Ascending aorta (tissue), 2 donors: ENCODE results near the gene HNRNPUL2. TPM values are rescaled to one million over a fixed set of nuclear protein-coding genes. Genes with fewer than 3 reads are reported as not detected.
A peak's percentile ranks its signal among the peaks of the same experiment; 100 is the strongest.
"Not testable (repeated sequence)": the region's sequence is repeated elsewhere in the genome, so short reads cannot be mapped to it uniquely, and the experiment has no call there.

Source experiments
- DNase-seq, 2 donors: peaks; one replicate each; pipeline ENCODE4 v3.0.0-alpha.2; 2019; ENCODE audit warnings: low spot score in 2 of 2
- H3K27ac ChIP-seq, 2 donors: fragments of 200-600 bp; sonication (generic); one replicate each; pipeline ENCODE4 v1.5.1; 2016 to 2017; ENCODE audit warnings: mild to moderate bottlenecking in 1 of 2
- H3K27me3 ChIP-seq: fragments of 200-600 bp; sonication (generic); one replicate; pipeline ENCODE4 v1.5.1; 2017
- H3K36me3 ChIP-seq, 2 donors: fragments of 200-600 bp; sonication (generic); one replicate each; pipeline ENCODE4 v1.5.1; 2016
- H3K4me1 ChIP-seq, 2 donors: fragments of 200-600 bp; sonication (generic); one replicate each; pipeline ENCODE4 v1.5.1; 2016 to 2017; ENCODE audit warnings: mild to moderate bottlenecking in 1 of 2
- H3K4me3 ChIP-seq, 2 donors: fragments of 200-600 bp; sonication (generic); one replicate each; pipeline ENCODE4 v1.5.1; 2016 to 2017; ENCODE audit warnings: mild to moderate bottlenecking in 1 of 2
- H3K9me3 ChIP-seq, 2 donors: fragments of 200-600 bp; sonication (generic); one replicate each; pipeline ENCODE4 v1.5.1; 2016
- intact Hi-C: fragments of 100-400 bp; cut with DNase I; formaldehyde crosslinking; loops from one replicate; pipeline ENCODE4 v1.15.1; 2023
- total RNA-seq: library from RNA; depleted of rRNA; stranded (reverse); fragments of >200 nt; gene quantifications from one replicate; pipeline ENCODE4 v1.1.0, GENCODE V29; 2016
- TF ChIP-seq, protein P1 (sequence below), 3 experiments: fragments of 200-600 bp in 2 of 3; fragments of 450-650 bp in 1 of 3; sonication (generic) in 2 of 3; IDR thresholded peaks; one replicate each; pipeline ENCODE4 v1.5.1; 2016 to 2019; ENCODE audit warnings: antibody characterized with exemption in 3 of 3, mild to moderate bottlenecking in 1 of 3, moderate library complexity in 1 of 3

Gene HNRNPUL2
- 14.6 TPM for total RNA-seq

DNA sequence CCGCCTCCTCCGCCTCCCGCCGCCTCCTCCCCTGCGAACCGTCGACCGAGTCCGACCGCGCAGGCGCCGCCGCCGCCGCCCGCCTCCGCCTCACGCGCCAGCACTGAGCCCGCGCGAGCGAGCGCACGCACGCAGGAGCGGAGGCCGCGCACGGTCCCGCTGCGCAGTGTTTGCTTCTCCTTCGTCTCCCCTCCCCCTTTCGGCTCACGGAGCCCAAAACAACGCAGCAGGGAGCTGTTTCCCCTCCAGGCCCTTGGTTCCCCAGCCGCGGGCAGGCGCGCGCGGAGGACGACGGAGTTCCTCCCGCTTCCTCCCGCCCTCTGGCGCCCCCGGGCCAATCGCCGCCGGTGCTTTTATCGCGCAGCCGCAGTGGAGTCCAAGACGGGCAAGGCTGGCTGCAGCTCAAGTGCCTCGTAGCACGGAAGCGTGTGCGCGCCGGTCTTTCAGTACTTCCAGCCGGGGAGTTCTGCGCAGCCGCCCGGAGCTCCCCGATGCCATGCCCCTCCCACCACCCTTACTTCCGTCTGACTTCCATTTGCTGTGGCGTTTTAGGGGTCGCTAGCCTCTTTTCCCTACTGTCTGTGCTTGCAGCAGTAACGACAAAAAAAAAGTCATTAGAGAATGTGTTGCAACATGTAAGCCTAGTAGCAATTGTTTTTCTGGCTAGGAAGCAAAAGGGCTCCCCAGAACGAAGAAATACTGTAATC is at the start of gene HNRNPUL2:
Gene HNRNPUL2 (minus strand): TSS at position 293 of the 707 bp plus-strand sequence. CDS start 301 bp downstream, outside the sequence.
- H3K4me1 ChIP-seq: peaks cover 5 to 42% of the 10 kb centered on the region in 2 donors
- peaks cover 16 to 25% of the 10 kb centered on the region in 2 donors for H3K36me3 ChIP-seq
- peak; percentile 91 to 98 for DNase-seq
- no peaks in the 10 kb centered on the region for H3K27me3 ChIP-seq
- peak within 1 kb of the TSS; percentile 98 to 99 for H3K4me3 ChIP-seq
- TF ChIP-seq, protein P1, sequence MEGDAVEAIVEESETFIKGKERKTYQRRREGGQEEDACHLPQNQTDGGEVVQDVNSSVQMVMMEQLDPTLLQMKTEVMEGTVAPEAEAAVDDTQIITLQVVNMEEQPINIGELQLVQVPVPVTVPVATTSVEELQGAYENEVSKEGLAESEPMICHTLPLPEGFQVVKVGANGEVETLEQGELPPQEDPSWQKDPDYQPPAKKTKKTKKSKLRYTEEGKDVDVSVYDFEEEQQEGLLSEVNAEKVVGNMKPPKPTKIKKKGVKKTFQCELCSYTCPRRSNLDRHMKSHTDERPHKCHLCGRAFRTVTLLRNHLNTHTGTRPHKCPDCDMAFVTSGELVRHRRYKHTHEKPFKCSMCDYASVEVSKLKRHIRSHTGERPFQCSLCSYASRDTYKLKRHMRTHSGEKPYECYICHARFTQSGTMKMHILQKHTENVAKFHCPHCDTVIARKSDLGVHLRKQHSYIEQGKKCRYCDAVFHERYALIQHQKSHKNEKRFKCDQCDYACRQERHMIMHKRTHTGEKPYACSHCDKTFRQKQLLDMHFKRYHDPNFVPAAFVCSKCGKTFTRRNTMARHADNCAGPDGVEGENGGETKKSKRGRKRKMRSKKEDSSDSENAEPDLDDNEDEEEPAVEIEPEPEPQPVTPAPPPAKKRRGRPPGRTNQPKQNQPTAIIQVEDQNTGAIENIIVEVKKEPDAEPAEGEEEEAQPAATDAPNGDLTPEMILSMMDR (IDR thresholded peaks at IDR 0.05): peak in 2 of 3 experiments; percentile 8 to 15
- H3K27ac ChIP-seq: peak within 1 kb of the TSS; percentile 92 to 95
- H3K9me3 ChIP-seq: no peaks in the 10 kb centered on the region
- intact Hi-C loops: loop anchor here (1.0 to 5.0 kb wide), 5 partner anchors 18 to 130 kb away; partner anchors contain the start of genes B3GAT3 and GANAB

DNA sequence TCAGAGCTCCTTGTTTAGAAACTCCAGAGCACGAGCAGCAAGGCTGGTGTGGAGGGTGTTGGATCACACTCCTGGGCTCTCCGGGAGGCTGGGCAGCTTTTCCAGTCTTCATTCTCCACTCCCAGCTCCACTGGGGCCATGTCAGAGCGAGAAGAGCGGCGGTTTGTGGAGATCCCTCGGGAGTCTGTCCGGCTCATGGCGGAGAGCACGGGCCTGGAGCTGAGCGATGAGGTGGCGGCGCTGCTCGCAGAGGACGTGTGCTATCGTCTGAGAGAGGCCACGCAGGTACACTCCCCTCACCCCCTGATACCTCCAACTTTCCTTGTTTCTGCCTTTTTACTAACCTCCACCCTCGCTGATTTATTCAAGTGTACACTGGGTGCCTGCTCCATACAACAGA is 48.4 kb upstream of the HNRNPUL2 start:
- no peak for DNase-seq
- Histone ChIP-seq H3K27me3 (no peaks in the 10 kb centered on the region), H3K4me3 (no peak overlapping the region), H3K4me1 (peaks cover 3 to 8% of the 10 kb centered on the region in 2 donors), H3K36me3 (peaks cover 29 to 44% of the 10 kb centered on the region in 2 donors), H3K9me3 (no peaks in the 10 kb centered on the region), H3K27ac (no peak overlapping the region)
- intact Hi-C loops: no loop called here
- TF ChIP-seq, protein P1 (IDR thresholded peaks at IDR 0.05): no peak

DNA sequence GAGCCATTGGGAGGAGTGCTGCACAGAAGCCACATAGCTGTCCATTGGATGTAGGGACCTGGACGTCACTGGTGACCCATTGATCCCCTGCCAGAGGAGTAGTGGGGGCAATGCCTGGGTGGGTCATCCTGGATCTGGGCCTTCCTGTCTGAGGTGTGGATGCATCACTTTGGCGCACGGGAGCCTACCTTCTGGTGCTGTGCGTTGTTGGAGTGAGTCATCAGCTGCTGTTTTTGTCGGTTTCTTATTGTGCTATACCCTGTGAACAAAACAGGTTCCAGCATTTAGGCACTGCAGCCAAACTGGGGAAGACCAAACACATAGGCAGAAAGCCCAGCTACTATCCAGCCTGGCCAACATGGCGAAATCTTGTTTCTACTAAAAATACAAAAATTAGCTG is 47.1 kb upstream of the HNRNPUL2 start:
- Histone ChIP-seq H3K36me3 (peaks cover 23 to 44% of the 10 kb centered on the region in 2 donors), H3K4me3 (no peak overlapping the region), H3K27ac (no peak overlapping the region), H3K27me3 (no peaks in the 10 kb centered on the region), H3K9me3 (no peaks in the 10 kb centered on the region), H3K4me1 (peaks cover 3 to 17% of the 10 kb centered on the region in 2 donors)
- TF ChIP-seq, protein P1 (IDR thresholded peaks at IDR 0.05): no peak
- intact Hi-C loops: loop anchor here (5.0 kb wide), 2 partner anchors 88 to 182 kb away; partner anchors contain the start of gene TUT1
- no peak for DNase-seq

DNA sequence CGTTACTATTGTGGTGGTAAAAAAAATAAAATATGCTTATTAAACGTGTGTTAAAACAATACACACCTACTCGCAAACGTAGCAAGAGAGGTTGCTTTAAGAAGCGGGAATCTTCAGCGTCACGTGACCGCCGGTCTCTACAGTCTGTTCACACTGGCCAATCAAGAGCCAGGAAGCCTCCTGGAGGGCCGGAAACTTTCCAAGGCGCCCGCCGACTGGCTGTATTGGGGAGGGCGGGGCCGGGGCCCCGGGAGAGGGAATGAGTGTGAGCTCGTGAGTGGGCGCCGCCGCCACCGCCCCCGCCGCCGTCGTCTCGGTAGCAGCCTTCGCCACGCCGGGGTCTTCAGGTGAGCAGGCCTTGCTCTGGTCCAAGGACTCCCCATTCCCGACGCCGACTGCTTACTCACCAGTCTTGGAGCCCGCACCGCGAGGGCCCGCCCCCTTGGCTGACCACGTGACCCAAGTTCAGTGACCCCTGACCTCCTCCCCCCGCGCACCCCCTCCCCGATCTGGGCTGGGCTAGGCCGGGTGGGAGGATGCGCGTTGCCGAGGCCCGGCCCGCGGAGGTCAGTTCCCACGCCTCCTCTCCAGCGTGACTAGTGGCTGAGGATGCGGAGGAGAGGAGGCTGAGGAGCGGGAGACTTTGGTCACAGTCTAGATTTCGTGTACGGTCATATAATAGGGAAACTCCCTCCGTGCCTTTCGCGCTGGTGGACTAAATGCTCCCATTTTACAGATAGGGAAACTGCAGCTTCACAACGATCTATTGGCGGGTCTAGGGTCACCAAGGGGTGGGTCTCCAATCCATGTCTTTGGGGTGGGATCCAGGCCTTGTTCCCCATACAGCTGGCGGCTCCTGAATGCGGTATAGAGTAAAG is 44.1 kb upstream of the HNRNPUL2 start, which contains the start of gene TAF6L:
Gene TAF6L (plus strand): TSS at position 253 of the 878 bp plus-strand sequence. CDS start 4,388 bp downstream, outside the sequence.
- Histone ChIP-seq H3K27me3 (no peaks in the 10 kb centered on the region), H3K4me1 (peaks cover 3 to 17% of the 10 kb centered on the region in 2 donors), H3K27ac (peak within 1 kb of the TSS; percentile 93 to 97), H3K36me3 (peaks cover 12 to 29% of the 10 kb centered on the region in 2 donors), H3K9me3 (no peaks in the 10 kb centered on the region), H3K4me3 (peak within 1 kb of the TSS; percentile 73 to 84)
- intact Hi-C loops: loop anchor here (1.0 to 5.0 kb wide), 6 partner anchors 10 to 179 kb away; partner anchors contain the start of genes POLR2G, TTC9C and TUT1
- peak; percentile 94 to 99 for DNase-seq
- TF ChIP-seq, protein P1 (IDR thresholded peaks at IDR 0.05): no peak

DNA sequence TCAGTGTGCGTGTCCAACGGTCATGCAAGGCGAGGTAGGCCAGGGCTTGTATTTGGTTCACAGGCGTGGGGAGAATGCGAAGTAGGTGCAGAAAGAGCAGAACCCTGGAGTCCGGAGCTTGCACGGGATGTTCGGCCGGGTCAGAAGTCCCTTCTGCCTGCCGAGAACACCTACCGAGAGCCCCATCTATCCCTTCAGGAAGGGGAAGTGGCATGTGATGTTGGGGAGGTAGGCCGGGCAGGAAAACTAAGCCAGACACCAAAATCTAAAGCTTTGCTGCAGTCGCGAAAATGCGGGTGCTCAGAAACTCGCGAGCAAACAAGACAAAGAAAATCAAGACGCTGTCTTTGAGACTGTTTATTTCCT is 43.5 kb upstream of the HNRNPUL2 start:
- Histone ChIP-seq H3K4me1 (peaks cover 3 to 17% of the 10 kb centered on the region in 2 donors), H3K4me3 (peak overlapping the region; percentile 73 to 84), H3K27me3 (no peaks in the 10 kb centered on the region), H3K9me3 (no peaks in the 10 kb centered on the region), H3K36me3 (peaks cover 14 to 28% of the 10 kb centered on the region in 2 donors), H3K27ac (peak overlapping the region; percentile 93 to 97)
- intact Hi-C loops: loop anchor here (1.0 to 5.0 kb wide), 6 partner anchors 9 to 178 kb away; partner anchors contain the start of genes POLR2G, TTC9C and TUT1
- no peak for DNase-seq
- TF ChIP-seq, protein P1 (IDR thresholded peaks at IDR 0.05): no peak

DNA sequence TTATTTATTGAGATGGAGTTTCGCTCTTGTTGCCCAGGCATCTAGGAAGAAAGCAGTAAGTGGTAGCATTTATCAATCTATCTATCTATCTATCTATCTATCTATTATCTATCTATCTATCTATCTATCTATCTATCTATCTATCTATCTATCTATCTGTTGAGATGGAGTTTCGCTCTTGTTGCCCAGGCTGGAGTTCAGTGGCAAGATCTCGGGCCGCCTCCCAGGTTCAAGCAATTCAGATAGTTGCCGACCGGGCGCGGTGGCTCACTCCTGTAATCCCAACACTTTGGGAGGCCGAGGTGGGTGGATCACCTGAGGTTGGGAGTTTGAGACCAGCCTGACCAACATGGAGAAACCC is 33.6 kb upstream of the HNRNPUL2 start:
- peaks cover 6 to 13% of the 10 kb centered on the region in 2 donors for H3K4me1 ChIP-seq
- H3K4me3 ChIP-seq: peak overlapping the region; percentile 90 to 93
- H3K36me3 ChIP-seq: peaks cover 5 to 14% of the 10 kb centered on the region in 2 donors
- H3K27me3 ChIP-seq, H3K9me3 ChIP-seq, DNase-seq: not testable (repeated sequence)
- H3K27ac ChIP-seq: peak overlapping the region; percentile 80 to 83
- intact Hi-C loops: loop anchor here (1.0 to 2.0 kb wide), 2 partner anchors 10 to 54 kb away; partner anchors contain the start of genes BSCL2, GNG3 and TAF6L
